OCI-LY7 (cell line): ENCODE measurements around the gene PHF21B. TPM values are rescaled to one million over a fixed set of nuclear protein-coding genes. Genes with fewer than 3 reads are reported as not detected.

Experiments used
- BruUV-seq: library from RNA; stranded (reverse); fragments of 400-500 nt; replicated peaks from 2 replicates; lab custom pipeline; 2021; lab: Mats Ljungman, UMichigan
- CTCF ChIA-PET: fragments of 300-600 bp; sonication (Branson Sonifier 250); formaldehyde crosslinking; loops from one replicate; lab custom pipeline; 2022; ENCODE audit warnings: antibody characterized with exemption; ENCODE audit not compliant: unreplicated experiment; lab: Charles Lee
- POLR2A ChIA-PET: fragments of 300-600 bp; sonication (Branson Sonifier 250); formaldehyde crosslinking; loops from one replicate; lab custom pipeline; 2022; ENCODE audit warnings: antibody characterized with exemption; lab: Charles Lee
- DNase-seq: peaks from one replicate; pipeline ENCODE4 v3.0.0-alpha.2; 2015; ENCODE audit warnings: low spot score
- H2AFZ ChIP-seq: fragments of 200-600 bp; sonication (generic), shearing (Covaris generic); 2 replicates; pipeline ENCODE4 v1.6.1; 2014; ENCODE audit warnings: mild to moderate bottlenecking, antibody characterized with exemption, low read length, moderate library complexity
- H3K27ac ChIP-seq: fragments of 200-600 bp; sonication (generic); 2 replicates; pipeline ENCODE4 v1.5.1; 2014; ENCODE audit warnings: mixed run types, low read depth, mild to moderate bottlenecking, moderate library complexity, low read length, inconsistent platforms; ENCODE audit not compliant: poor library complexity, severe bottlenecking
- H3K36me3 ChIP-seq: fragments of 200-600 bp; sonication (generic); 2 replicates; pipeline ENCODE4 v1.6.1; 2014; ENCODE audit warnings: mild to moderate bottlenecking, antibody characterized with exemption, low read length, moderate library complexity, mixed read lengths; ENCODE audit not compliant: insufficient read depth
- H3K4me1 ChIP-seq: fragments of 200-600 bp; sonication (generic); 2 replicates; pipeline ENCODE4 v1.5.1; 2014; ENCODE audit warnings: mild to moderate bottlenecking, low read length; ENCODE audit not compliant: insufficient read depth, poor library complexity, severe bottlenecking
- H3K4me2 ChIP-seq: fragments of 200-600 bp; sonication (generic); 2 replicates; pipeline ENCODE4 v1.6.1; 2014; ENCODE audit warnings: mild to moderate bottlenecking, low read length
- H3K4me3 ChIP-seq: fragments of 200-600 bp; sonication (generic); 2 replicates; pipeline ENCODE4 v1.5.1; 2014; ENCODE audit warnings: mild to moderate bottlenecking, low read depth, low read length; ENCODE audit not compliant: poor library complexity, severe bottlenecking
- H3K79me2 ChIP-seq: fragments of 200-600 bp; sonication (generic); 2 replicates; pipeline ENCODE4 v1.6.1; 2016; ENCODE audit warnings: low read depth, mild to moderate bottlenecking, low read length, moderate library complexity, mixed read lengths; ENCODE audit not compliant: insufficient read depth
- H3K9me2 ChIP-seq: fragments of 200-600 bp; sonication (generic); 2 replicates; pipeline ENCODE4 v1.6.1; 2016; ENCODE audit warnings: mild to moderate bottlenecking, low read length, mixed read lengths; ENCODE audit not compliant: insufficient read depth
- H3K9me3 ChIP-seq: fragments of 200-600 bp; sonication (generic); 2 replicates; pipeline ENCODE4 v1.6.1; 2014; ENCODE audit warnings: mild to moderate bottlenecking, mixed run types, low read length, mixed read lengths
- H4K20me1 ChIP-seq: fragments of 200-600 bp; sonication (generic); 2 replicates; pipeline ENCODE4 v1.6.1; 2014; ENCODE audit warnings: mild to moderate bottlenecking, antibody characterized with exemption, low read length, moderate library complexity, mixed read lengths; ENCODE audit not compliant: insufficient read depth
- CTCF ChIP-seq: fragments of 200-600 bp; sonication (generic); conservative IDR thresholded peaks from 2 replicates; pipeline ENCODE4 v1.5.1; 2014; ENCODE audit warnings: mild to moderate bottlenecking, antibody characterized with exemption, low read length, moderate library complexity, mixed read lengths
- EZH2phosphoT487 ChIP-seq: fragments of 200-600 bp; sonication (generic); IDR thresholded peaks from 2 replicates; pipeline ENCODE4 v1.6.1; 2018; ENCODE audit warnings: low read depth, borderline replicate concordance, mild to moderate bottlenecking, mixed run types, antibody characterized with exemption, low read length, moderate library complexity, mixed read lengths
- intact Hi-C: fragments of 100-400 bp; cut with micrococcal nuclease; formaldehyde crosslinking; loops from one replicate; pipeline ENCODE4 v1.10.0; 2022; ENCODE audit not compliant: unreplicated experiment
- total RNA-seq, 2 experiments: library from RNA; depleted of rRNA in 1 of 2; stranded (reverse); fragments of >200 nt in 1 of 2; shearing (Covaris generic) in 1 of 2; gene quantifications; 2 replicates each; pipeline ENCODE4 v1.2.3, GENCODE V29; 2014 to 2022

The PHF21B gene
- total RNA-seq, 2 experiments from 2014 or later, result 9.4 to 12.4 TPM

DNA sequence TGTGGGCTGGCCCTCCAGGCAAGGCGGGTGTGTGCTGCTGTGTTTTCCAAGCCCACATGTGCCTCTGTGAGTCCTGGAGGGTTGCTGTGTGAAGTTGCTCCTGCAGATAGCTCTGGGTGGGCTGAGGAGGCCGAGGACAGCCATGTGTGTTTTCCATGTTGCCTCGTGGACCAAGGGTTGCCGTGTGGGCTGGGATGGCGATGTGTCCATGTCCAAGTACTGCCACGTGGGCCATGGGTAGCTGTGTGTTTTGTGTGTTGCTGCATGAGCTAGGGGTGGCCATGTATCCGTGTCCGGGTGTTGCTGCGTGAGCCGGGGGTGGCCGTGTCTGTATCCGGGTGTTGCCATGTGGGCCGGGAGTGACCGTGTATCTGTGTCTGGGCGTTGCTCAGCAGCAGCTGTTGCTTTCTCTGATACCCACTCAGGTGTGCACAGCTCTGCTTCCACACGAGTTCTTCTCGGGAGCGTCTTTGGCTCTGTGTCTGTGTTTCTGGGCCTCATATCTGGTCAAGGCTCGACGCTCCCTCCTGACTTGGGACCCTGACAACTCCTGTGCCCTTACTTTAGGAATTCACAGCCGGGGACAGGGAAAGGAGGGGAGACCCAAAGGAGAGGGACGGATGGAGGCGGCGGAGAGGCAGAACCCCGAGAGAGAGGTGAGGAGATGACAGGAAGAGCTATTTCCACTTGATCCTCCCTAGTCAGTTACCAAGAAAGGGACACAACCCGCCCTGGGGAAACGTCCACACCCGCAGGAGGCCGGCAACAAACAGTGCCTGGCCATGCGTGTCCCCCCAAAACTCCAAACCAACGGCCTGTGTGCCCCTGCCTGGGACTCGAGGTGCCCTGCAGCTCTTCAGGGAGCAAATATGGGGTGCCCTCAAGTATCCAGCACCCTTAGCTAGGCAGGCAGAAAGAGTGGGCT is 83.1 kb downstream of the PHF21B start:
- no peak for DNase-seq
- no peak overlapping the region for H3K27ac ChIP-seq
- H3K4me2 ChIP-seq, result no peak overlapping the region
- BruUV-seq, result no TSS peak
- no peaks in the 10 kb centered on the region for H3K9me2 ChIP-seq
- no peaks in the 10 kb centered on the region for H4K20me1 ChIP-seq
- intact Hi-C loops, result no loop called here
- ChIA-PET CTCF (no interaction called here), POLR2A (no interaction called here)
- no peaks in the 10 kb centered on the region for H3K9me3 ChIP-seq
- no peaks in the 10 kb centered on the region for H3K36me3 ChIP-seq
- H3K4me1 ChIP-seq, result no peaks in the 10 kb centered on the region
- TF ChIP-seq EZH2phosphoT487 (no peak), CTCF (no peak)
- H3K79me2 ChIP-seq, result no peaks in the 10 kb centered on the region
- no peak overlapping the region for H3K4me3 ChIP-seq
- no peak overlapping the region for H2AFZ ChIP-seq

DNA sequence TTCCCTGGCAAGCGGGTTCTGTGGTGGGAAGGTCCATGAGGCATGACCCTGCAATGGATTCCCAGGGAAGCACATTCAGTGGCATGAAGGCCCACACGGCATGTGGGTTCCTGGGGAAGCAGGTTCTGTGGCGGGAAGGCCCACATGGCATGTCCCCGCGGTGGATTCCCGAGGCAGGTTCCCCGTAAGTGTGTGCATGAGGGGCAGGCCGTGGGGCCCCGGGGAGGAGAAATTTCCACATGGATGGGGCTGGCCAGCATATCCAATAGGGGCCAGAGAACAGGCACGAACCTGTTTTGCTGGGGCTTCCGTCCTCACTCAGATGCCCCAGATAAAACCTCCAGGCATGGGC is 83.7 kb downstream of the PHF21B start:
- POLR2A ChIA-PET, result no interaction called here
- H3K36me3 ChIP-seq, result no peaks in the 10 kb centered on the region
- CTCF ChIA-PET, result no interaction called here
- H3K27ac ChIP-seq, result no peak overlapping the region
- H3K4me2 ChIP-seq, result no peak overlapping the region
- no peaks in the 10 kb centered on the region for H3K9me3 ChIP-seq
- H2AFZ ChIP-seq, result no peak overlapping the region
- no peaks in the 10 kb centered on the region for H3K9me2 ChIP-seq
- intact Hi-C loops, result no loop called here
- H3K4me1 ChIP-seq, result no peaks in the 10 kb centered on the region
- no peak for TF ChIP-seq CTCF
- no peak for TF ChIP-seq EZH2phosphoT487
- H3K4me3 ChIP-seq, result no peak overlapping the region
- no peak for DNase-seq
- no TSS peak for BruUV-seq
- H3K79me2 ChIP-seq, result no peaks in the 10 kb centered on the region
- no peaks in the 10 kb centered on the region for H4K20me1 ChIP-seq

- POLR2A ChIA-PET, result no interaction called here
- no peaks in the 10 kb centered on the region for H3K9me2 ChIP-seq
- H3K79me2 ChIP-seq, result no peaks in the 10 kb centered on the region
- TF ChIP-seq CTCF (no peak), EZH2phosphoT487 (no peak)
- H4K20me1 ChIP-seq, result no peaks in the 10 kb centered on the region
- H3K27ac ChIP-seq, result no peak overlapping the region
- H3K4me2 ChIP-seq, result no peak overlapping the region
- BruUV-seq, result no TSS peak
- no peaks in the 10 kb centered on the region for H3K9me3 ChIP-seq
- no peak overlapping the region for H3K4me3 ChIP-seq
- H3K36me3 ChIP-seq, result no peaks in the 10 kb centered on the region
- H2AFZ ChIP-seq, result no peak overlapping the region
- CTCF ChIA-PET, result no interaction called here
- H3K4me1 ChIP-seq, result no peaks in the 10 kb centered on the region
- DNase-seq, result no peak
- intact Hi-C loops, result no loop called here
Observed at GRCh38 chr22:44925465-44926123, 84.2 kb downstream of the PHF21B start.
